IPS-20b (cell line): ENCODE measurements around the gene MOGAT3.

Experiments
- H3K27ac ChIP-seq: one replicate; pipeline ENCODE4 v1.5.1; 2013; ENCODE audit warnings: low read length
- H3K27me3 ChIP-seq: 2 replicates; pipeline ENCODE4 v1.6.1; 2013; ENCODE audit warnings: mild to moderate bottlenecking, low read length, inconsistent platforms; ENCODE audit not compliant: insufficient read depth
- H3K36me3 ChIP-seq: 2 replicates; pipeline ENCODE4 v1.6.1; 2013; ENCODE audit warnings: low read depth, mild to moderate bottlenecking, inconsistent platforms, low read length, moderate library complexity; ENCODE audit not compliant: insufficient read depth
- H3K4me1 ChIP-seq: 2 replicates; pipeline ENCODE4 v1.6.1; 2013; ENCODE audit warnings: mild to moderate bottlenecking, control low read depth, inconsistent platforms, low read length, moderate library complexity; ENCODE audit not compliant: insufficient read depth
- H3K4me3 ChIP-seq: 2 replicates; pipeline ENCODE4 v1.5.1; 2013; ENCODE audit warnings: mild to moderate bottlenecking, low read length, inconsistent platforms
- H3K9ac ChIP-seq: 2 replicates; pipeline ENCODE4 v1.6.1; 2013; ENCODE audit warnings: low read depth, mild to moderate bottlenecking, inconsistent platforms, low read length, moderate library complexity
- H3K9me3 ChIP-seq: 2 replicates; pipeline ENCODE4 v1.6.1; 2013; ENCODE audit warnings: mild to moderate bottlenecking, low read depth, low read length, inconsistent platforms; ENCODE audit not compliant: insufficient read depth

MOGAT3 gene

GRCh38 chr7:101160910-101161309, 39.9 kb downstream of the MOGAT3 start:
- Histone ChIP-seq H3K9ac (no peak overlapping the region), H3K9me3 (no peaks in the 10 kb centered on the region), H3K4me3 (no peak overlapping the region), H3K27me3 (peaks cover 35% of the 10 kb centered on the region), H3K36me3 (peaks cover 7% of the 10 kb centered on the region; the same call in 1 of the 2 replicates), H3K4me1 (peaks cover 24% of the 10 kb centered on the region), H3K27ac (no peak overlapping the region)

GRCh38 chr7:101159696-101160674, 40.9 kb downstream of the MOGAT3 start:
- no peaks in the 10 kb centered on the region for H3K9me3 ChIP-seq
- no peak overlapping the region for H3K27ac ChIP-seq
- peaks cover 7% of the 10 kb centered on the region; the same call in 1 of the 2 replicates for H3K36me3 ChIP-seq
- peaks cover 30% of the 10 kb centered on the region for H3K4me1 ChIP-seq
- peaks cover 27% of the 10 kb centered on the region for H3K27me3 ChIP-seq
- H3K9ac ChIP-seq: no peak overlapping the region
- no peak overlapping the region for H3K4me3 ChIP-seq

- Histone ChIP-seq H3K36me3 (peaks cover 7% of the 10 kb centered on the region; the same call in 1 of the 2 replicates), H3K4me3 (no peak overlapping the region), H3K9me3 (no peaks in the 10 kb centered on the region), H3K27ac (no peak overlapping the region), H3K4me1 (peaks cover 26% of the 10 kb centered on the region), H3K27me3 (peaks cover 13% of the 10 kb centered on the region; the same call in 1 of the 2 replicates), H3K9ac (peak overlapping the region; percentile 33; the same call in 1 of the 2 replicates)
These were observed 43.8 kb downstream of the MOGAT3 start for GRCh38 chr7:101156866-101157589.

GRCh38 chr7:101156277-101156676, 44.6 kb downstream of the MOGAT3 start:
- Histone ChIP-seq H3K4me1 (peaks cover 25% of the 10 kb centered on the region), H3K9ac (no peak overlapping the region; the same call in 1 of the 2 replicates), H3K27me3 (peaks cover 10% of the 10 kb centered on the region; the same call in 1 of the 2 replicates), H3K9me3 (no peaks in the 10 kb centered on the region), H3K36me3 (peaks cover 7% of the 10 kb centered on the region; the same call in 1 of the 2 replicates), H3K27ac (no peak overlapping the region), H3K4me3 (no peak overlapping the region)

- Histone ChIP-seq H3K4me3 (peak overlapping the region; percentile 82), H3K36me3 (peaks cover 7% of the 10 kb centered on the region; the same call in 1 of the 2 replicates), H3K27ac (no peak overlapping the region), H3K9me3 (no peaks in the 10 kb centered on the region), H3K4me1 (peaks cover 19% of the 10 kb centered on the region), H3K9ac (peak overlapping the region; percentile 85; the same call in 1 of the 2 replicates), H3K27me3 (peaks cover 10% of the 10 kb centered on the region; the same call in 1 of the 2 replicates)
These were observed 45.5 kb downstream of the MOGAT3 start for GRCh38 chr7:101155303-101155702.

- peak overlapping the region; percentile 85; the same call in 1 of the 2 replicates for H3K9ac ChIP-seq
- H3K27ac ChIP-seq: no peak overlapping the region
- peaks cover 10% of the 10 kb centered on the region; the same call in 1 of the 2 replicates for H3K27me3 ChIP-seq
- H3K4me3 ChIP-seq: peak overlapping the region; percentile 82
- H3K4me1 ChIP-seq: peaks cover 19% of the 10 kb centered on the region
- no peaks in the 10 kb centered on the region for H3K9me3 ChIP-seq
- H3K36me3 ChIP-seq: peaks cover 7% of the 10 kb centered on the region; the same call in 1 of the 2 replicates
These were observed 46.1 kb downstream of the MOGAT3 start for GRCh38 chr7:101154693-101155102.

- Histone ChIP-seq H3K27me3 (peaks cover 10% of the 10 kb centered on the region; the same call in 1 of the 2 replicates), H3K36me3 (peaks cover 5% of the 10 kb centered on the region; the same call in 1 of the 2 replicates), H3K9ac (peak within 1 kb of the TSS; percentile 85; the same call in 1 of the 2 replicates), H3K27ac (no peak within 1 kb of the TSS), H3K4me1 (peaks cover 19% of the 10 kb centered on the region), H3K4me3 (peak within 1 kb of the TSS; percentile 82), H3K9me3 (no peaks in the 10 kb centered on the region)
These were observed 46.7 kb downstream of the MOGAT3 start, which contains the start of gene AP1S1 for GRCh38 chr7:101153969-101154692. Gene AP1S1 (plus strand): TSS chr7:101154476. CDS start chr7:101154515, 39 bp downstream.

- no peak overlapping the region for H3K9ac ChIP-seq
- H3K27me3 ChIP-seq: peaks cover 10% of the 10 kb centered on the region; the same call in 1 of the 2 replicates
- no peaks in the 10 kb centered on the region for H3K9me3 ChIP-seq
- no peak overlapping the region for H3K27ac ChIP-seq
- H3K4me3 ChIP-seq: no peak overlapping the region
- peaks cover 18% of the 10 kb centered on the region for H3K4me1 ChIP-seq
- H3K36me3 ChIP-seq: no peaks in the 10 kb centered on the region
These were observed 48.8 kb downstream of the MOGAT3 start for GRCh38 chr7:101151908-101152651.
